Measurements from ENCODE around the gene PMEPA1.

Gene PMEPA1

DNA sequence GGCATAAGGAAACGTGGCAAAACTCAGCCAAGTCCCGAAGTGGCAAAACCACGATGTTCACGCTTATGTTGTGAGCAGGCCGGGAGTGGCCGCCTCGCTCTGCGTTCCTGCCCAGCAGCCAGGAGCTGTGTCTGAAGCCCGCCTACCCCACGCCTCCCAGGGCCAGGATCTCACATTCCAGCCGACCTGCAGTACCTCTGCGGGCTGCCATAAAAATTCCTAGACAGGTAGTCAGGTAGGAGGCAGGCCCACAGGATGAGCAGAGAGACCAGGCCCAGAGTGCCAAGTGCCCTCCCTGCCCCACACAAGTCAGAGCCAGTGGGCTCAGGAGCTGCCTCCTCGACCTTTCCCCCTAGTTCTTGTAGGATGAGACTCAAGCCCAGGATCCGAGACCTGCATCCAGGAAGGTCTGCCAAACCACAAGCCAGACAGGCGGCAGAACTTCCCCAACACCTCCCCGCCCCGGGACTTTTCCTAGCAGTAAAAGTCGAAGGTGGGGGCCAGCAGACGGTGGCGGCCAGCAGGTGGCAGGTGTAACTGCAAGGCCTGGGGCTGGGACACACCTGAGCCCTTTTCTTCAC, 16.7 kb downstream of the PMEPA1 start:
- no peak for FAIRE-seq

DNA sequence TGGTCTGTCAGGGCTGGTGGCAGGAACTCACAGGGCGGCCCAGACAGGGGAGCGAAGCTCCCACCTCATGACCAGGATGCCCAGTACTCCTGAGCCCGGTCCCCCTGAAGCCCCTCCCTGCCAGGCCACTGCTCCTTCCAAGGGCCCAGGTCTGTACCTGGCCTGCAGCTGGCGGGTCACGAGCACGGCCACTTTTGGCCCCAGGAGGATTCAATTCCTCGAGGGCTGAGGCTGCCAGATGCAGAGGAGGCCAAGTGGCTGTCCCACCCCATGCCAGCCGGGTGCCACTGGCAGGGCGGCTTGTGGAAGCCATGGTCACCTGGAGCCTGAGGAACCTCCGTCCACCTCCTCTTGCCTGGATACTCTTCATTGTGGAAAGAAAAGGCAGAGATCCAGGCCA, 17.4 kb downstream of the PMEPA1 start:
- no peak for FAIRE-seq

DNA sequence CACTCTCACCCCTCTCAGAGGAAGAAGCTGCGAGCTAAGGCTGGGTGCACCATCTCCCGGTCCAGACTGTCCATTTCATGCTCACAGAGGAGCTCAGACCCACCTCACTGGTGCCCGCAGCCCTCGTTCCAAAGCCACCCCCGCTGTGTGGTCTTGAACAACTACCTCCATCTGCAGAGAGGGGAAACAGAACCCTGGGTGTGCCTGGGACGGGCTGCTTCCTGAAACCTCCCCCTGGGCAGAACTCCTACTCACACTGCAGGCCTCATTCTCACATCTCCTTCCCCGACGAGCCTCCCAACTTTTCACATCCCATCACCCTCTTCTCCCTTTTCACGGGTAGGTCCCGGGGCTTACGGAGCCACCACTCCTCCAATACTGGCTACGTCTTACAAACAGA, 18.1 kb downstream of the PMEPA1 start:
- no peak for FAIRE-seq

DNA sequence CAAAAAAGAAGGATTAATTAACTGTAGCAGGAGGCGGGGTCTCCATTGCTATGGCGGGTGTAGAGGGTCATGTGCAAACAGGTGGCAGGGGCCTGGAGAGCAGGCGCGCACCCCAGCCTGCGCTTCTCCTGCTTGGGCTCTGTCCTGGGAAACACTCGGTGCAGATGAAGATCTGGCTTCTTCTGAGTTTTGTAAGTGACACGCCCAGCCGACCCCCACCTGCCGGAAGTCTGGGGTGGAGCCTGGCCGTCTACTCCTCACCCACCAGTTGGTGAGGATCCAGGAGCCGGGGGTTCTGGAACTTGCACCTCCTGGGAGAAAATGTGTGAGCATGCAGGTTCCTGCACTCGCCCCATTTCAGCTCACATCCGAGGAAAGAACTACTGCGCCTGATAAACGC, 19.3 kb downstream of the PMEPA1 start:
- no peak for FAIRE-seq

DNA sequence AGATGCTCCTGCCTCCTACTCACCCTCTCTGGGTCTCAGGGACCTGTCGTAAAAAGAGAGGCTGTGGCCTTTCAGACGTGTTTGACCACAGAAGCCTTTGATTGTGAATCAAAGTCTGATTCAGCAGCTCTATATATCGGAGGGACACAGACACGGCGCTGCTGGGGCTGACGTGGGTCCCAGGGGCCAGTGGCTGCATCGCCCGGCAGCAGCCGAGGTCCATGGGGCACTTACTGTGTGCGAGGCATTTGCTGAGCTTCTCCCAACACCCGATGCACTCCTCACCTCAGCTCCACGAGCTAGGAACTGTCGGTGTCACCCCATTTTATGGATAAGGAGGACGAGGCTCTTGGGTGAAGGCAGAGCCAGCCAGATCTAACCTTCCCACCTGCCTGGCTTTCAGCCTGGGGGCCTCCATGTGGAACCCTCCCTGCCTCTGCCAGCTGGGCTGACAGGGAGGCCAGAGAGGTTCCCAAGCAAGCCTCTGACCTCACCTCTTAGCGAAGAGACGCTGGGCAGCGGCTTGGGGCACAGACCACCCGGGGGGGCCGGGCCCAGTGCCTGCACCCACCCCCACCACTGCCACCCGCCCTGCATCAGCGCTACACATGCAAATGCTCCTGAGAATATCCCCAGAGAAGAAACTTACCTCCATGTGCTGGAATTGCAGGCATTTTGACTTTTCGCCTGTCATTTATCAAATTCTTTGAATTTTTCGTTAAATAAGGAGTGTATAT, 19.9 kb downstream of the PMEPA1 start:
- no peak for FAIRE-seq

DNA sequence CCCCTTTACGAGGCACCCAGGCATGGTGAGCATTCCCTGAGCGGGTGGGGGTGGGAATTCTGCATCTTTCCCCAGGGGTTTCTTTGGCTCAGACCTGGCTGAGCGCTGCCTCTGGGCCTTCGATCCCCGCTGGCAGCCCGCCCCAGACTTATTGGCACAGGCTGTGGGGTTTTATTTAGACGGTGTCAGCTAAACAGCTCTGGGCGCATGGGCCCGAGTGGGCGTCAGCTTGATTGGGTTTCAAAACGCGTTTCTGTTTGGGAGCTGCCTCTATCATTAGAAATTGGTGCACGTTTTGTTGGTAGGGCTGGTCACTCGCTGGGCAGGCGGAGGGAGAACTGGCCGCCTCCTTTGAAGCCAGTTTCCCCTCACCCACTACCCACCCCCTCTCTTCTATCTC, 21.0 kb downstream of the PMEPA1 start:
- no peak for FAIRE-seq

DNA sequence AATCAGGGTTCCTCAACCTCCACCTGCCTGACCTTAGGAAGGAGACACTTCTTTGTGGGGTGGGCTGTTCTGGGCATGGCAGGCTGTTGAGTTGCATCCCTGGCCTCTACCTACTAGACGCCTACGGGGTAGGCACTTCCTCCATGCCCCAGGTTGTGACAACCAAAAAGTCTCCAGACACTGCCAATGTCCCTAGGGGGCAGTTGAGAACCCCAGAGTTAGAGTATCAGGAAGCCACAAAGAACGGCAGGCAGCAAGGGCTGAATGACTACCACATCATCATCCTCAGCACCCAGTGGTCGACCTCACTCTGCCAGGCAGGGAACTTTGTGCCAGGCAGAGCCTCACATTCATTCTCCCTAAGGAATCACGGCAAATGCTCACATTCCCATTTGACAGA, 21.5 kb downstream of the PMEPA1 start:
- FAIRE-seq, result no peak

DNA sequence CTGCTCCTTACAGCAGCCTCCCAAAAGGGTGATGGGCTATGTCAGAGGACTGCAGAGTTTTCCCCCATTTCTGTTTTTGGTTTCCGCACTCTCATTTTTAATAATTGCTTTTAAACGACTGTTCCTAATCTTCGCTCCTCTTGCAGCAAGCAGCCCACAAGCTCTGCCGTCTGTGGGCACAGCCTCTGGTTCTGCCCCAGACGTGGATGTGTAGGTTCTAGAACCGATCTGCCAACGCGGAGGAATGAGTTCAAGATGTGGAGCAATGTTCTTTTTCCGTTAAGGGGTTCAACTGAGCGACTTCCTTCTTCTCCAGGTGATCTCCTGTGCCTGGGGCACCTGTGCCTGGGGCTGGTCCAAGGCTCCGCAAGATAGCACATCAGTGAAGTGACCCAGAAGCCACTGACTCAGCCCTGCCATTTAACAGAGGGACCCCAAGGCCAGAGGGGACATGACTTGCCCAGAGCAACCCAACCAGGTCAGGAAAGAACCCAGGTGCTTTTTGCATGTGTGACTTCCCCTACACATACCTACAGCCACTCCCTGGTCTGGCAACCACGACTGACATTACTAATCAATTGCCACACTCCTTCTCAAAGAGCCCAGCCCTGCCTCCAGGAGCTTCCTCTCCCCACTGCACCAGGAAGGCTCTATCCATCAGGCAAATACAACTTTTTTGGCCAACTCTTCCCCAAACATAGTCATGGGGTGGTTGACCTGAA, 22.7 kb downstream of the PMEPA1 start:
- no peak for FAIRE-seq

DNA sequence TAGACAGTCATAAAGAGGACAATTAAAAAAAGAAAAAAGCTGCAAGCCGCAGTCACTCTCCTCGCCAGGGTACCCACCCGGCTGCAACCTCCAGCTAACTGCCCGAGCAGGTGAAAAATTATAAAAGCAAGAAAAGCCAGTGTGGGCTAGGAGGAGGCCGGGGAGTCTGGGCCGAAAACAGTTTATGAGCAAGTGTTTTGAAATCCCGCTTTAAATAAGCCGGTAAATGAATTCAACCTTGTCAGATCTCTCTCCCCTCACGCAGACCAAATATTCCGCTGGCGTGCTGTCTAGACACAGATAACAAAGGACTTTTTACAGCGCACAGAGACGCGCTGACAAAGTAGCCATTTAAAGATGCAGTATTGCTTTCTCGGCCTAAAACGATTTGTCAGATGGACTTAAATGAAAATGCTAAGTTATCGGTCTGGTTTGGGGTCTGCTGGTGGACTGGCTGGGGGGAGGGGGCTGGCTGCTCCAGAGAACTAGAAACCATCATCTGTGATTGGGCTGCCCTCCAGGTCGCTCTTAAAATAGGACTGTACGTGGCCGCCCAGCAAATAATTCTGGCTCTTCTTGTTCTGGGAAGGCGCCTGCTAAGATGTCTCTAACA, 24.6 kb downstream of the PMEPA1 start:
- FAIRE-seq, result no peak

DNA sequence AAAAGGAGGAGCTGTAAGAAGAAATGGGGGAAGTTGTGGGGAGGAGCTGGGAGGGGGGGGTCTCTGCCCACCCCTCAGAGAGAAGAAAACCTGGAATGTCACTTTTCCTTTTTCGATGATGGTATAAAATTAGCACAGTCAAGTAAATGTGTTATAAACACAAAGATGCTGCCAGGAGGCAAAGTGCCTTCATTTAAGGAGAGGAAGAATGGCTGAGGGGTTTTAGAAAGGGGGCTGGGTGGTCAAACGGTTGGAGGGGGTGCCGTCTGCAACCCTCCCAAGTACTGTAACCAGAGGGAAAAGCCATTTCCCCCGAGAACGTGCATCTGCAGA, 25.0 kb downstream of the PMEPA1 start:
- no peak for FAIRE-seq

DNA sequence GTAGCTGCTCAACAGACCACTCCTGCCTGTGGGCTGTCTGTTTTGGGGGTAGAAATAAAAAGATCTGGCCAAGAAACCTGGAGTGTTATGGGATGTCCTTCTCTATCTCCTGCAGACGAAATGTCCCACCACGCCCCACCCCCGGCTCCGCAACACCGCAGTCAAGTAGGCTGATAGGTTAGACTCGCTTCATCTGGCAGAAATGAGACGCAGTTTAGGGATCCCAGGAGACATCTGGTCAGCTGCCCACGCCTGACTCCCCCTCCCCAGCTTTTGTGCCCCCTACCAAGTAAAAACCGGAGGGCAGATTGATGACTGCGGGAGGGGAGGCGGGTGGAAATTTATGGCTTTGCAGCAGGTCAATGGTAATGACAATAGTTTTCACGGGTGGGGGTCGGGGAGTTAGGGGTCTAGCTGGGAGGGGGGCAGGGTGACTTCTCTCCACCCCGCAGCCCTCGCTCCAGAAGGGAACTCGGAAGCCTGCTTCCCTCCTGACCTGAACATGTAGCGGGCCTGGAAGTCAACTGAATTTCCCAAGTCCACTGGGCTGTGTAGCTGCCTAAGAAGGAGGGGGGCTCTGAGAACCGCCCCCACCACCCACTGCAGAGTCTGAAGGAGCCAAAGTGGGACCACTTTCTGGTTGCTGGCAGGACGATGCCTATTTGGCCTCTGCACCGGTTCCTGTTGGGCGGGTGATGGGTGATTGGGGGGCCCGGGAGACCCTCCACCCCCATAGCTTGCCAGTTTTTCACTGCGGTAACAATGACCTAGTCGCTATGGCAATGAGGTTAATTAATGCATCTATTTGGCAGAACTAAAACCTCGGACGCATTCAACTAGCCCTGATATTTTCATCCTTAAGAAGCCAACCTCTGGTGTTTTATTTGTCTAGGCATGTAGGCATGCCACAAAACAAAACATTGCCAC, 25.7 kb downstream of the PMEPA1 start:
- no peak for FAIRE-seq

DNA sequence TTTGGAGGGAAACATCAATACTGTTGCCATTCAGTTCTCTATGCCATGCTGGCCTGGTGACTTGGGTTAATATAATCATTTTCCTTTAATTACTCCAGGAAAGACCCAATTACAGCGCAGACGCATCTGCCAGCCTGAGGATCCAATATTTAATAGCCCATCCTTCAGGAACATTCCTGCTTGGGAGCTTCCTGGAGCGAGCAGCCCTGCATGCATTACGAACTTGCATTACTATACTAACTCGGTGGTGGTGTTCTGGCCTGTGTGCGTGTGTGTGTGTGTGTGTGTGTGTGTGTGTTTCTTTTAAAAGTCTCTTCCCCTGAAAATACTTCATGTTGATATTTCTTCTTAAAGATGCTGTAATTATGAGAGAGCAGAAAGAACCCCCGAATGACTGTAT, 26.5 kb downstream of the PMEPA1 start:
- no peak for FAIRE-seq

DNA sequence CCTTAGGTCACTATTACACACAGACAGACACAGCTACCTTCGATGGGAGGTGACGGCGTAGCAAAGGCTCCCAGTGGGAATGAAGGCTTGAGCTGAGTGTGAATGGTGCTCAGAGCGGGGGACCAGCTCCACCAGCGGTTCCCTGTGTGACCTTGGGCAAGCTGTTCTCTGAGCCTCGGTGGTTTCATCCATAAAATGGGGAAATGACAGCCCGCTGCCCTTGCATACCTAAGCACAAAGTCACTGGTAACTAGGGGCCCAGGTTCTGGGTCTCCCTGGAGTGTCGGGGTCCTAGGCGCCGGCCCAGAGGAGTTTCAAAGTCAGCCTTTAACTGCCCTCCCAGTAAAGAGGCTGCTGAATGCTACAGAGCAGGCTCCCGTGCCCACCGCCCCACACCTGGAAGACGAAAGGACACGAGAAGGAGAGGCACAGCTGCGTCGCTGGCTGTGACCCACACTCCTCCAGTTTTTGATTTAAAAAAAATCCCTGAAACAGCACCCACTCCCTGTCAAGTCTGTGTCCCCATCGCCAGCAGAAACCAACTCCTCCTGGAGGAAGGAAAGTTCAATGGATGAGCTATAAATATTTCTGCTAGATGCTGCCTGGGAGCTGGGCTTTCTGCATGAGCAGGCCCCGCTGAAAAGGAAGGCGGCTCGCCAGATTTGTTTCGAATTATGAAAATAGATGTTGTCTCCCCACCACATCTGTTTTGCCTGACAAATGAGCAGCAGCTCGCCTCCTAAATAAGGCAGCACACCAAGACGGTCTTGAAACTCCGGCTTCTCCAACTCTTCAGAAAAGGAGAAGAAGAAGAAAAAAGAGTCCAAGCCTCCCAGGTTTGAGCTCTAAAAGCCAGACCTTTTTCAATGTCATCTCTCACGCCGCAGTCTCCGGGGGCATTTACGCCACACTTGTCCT, 27.4 kb downstream of the PMEPA1 start:
- FAIRE-seq, result no peak

DNA sequence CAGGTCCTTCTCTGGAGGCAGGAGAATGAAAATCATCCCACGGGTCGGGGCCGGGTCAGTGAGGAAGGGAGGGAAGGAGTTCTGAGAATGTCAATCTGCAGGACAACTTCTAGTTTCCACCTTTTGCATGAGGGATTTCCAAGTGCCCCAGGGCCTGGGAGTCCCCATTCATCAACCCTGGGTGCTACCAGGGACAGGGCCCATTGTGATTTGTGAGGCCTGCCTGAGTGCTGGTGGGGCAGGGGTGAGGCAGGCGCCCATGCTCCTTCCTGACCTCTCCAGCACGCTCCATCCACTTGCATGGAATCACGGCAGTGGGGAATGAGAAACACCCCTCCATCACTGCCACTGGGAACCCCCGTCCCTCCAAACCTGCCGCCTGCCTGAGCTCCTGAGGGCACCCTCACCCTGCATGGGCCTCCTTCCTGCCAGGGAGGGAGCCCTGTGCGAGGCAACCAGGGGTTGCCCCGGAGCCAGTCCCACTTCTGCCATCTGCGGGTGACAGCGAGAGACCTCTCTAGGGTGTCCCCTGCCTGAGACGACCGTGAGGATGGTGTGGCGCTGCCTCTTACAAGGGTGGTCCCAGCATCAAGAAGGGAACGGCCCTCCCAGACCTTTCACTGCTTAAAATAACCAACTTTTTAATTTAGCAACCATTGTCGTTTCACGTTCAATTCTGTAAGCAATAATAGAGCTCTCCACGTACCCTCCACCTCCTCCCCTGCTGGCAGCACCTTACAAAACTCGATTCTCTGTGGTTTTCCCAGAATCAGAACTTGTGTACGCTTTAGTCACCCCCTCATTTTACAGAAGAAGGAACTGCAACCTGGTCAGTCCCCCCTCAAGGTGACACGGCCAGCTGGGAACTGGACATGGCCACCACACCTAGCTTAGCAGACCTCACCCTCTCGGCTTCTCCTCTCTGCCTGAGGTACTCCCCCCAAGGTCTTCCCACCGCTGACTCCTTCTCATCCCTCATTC, 28.6 kb downstream of the PMEPA1 start:
- no peak for FAIRE-seq

DNA sequence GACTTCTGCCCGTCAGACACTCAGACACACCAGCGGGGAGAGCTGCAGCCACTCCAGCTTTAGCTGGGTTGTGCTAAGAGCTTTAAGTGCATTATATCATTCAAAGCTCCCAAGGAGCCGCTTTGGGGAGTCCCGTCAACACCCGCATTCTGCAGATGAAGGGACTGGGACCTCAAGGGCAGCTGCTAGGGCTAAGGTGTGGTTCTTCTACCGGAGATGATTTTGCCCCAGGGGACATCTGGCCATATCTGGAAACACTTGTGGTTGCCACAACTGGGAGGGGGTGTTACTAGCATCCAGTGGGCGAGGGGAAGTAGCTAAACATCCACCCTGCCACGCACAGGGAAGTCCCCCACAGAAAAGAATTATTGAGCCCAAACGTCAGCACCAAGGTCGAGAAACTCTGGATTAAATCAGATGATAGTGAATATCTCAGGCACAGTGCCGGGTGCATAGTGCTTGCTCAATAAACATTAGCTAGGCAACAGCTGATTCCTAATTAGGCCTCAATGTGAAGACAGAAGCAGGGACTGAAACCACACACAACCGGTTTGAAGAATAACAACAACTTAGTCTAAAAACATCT, 29.6 kb downstream of the PMEPA1 start:
- FAIRE-seq, result no peak

DNA sequence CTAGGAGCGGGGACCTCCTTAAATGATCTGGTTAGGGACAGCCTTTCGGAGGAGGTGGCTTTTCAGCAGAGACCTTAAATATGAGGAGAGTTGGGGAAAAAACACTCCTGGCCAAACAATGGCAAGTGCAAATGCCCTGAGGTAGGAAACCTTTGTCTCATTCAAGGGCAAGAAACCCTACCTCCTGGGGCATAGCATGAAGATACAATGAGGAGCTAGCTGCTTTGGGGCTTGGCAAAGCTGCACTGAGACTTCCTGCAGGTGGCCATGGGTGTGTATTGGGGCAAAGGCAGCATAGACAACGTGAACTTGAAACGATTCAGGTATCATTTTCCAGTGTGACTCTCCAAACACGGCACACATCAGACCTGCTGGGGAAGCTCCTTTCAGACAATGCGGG, 30.7 kb downstream of the PMEPA1 start:
- FAIRE-seq, result no peak

DNA sequence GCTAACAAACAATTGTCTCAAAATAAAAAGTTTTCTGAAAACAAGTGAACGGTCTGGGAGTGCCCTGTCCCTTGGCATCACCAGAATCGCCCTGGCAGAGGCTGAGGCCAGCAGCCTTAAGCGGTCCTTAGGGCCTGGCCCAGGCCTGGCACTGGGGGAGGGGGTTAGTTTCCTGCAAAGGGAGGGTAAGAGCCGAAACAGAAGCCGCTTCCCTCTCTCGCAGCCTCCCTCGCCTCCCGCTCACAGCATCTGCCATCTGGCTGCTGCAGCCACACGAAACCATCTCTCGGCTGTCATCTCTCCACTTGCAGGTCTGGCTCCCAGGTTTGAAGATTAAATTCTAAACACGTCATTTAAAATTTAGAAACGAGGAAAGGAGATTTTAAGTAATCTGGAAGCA, 31.5 kb downstream of the PMEPA1 start:
- no peak for FAIRE-seq

DNA sequence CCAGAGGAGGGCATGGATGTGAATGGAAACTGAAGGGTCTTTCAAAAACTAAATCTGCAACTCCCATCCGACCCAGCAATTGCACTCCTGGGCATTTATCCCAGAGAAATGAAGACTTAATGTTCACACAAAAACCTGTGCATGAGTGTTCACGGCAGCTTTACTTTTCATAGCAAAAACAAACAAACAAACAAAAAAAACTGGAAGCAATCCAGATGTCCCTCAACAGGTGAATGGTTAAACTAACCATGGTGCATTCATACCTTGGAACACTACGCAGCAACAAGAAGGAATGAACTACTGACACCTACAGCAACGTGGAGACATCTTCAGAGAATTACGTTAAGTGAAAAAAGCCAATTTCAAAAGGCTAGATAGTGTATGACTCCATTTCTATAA, 32.2 kb downstream of the PMEPA1 start:
- no peak for FAIRE-seq

DNA sequence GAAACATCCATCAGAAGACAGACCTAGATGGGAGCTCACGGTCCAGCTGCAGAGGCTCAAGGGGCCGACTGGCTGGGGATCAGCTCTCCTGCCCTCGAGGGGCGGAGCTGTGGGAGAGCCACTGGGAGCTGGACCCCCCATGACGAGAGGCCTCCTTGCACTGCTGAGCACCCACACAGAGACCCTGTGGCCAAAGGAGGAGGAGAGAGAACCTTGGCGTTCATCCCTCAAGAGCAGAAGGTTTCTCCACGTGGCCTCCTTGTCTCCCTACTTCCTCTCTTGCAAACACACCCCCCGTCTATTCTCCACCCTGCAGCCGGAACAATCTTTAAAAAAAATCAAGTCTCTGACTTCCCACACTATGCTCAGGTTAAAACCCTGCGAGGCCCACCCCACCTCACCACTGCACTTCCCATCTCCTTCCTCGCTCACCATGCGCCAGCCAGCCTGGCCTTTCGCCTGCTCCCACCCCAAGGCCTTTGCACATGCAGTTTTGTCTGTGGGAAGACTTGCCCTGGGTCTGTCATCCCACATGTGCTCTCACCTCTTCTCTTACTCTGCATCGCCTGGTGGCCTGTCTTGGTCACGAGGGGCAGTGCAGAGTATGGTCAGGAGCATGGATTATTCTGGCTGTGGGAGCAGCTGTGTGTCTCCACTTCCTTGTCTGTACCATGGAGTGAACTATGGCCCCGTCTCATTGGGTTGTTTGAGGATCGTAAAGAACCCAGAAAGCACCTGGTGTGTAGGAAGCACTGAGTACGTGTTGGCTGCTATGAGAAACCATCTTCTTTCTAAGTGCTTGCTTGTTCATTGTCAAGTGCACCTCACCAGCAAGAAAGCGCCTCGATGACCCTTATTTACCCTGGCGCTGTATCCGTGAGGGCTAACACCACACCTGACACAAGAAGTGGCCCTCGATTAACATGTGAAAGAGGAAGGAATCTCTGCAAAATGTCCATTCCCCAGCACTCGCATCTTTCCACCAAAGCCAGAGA, 32.9 kb downstream of the PMEPA1 start:
- FAIRE-seq, result no peak
